ENCODE data around the gene NPL. TPM values are rescaled to one million over a fixed set of nuclear protein-coding genes. Genes with fewer than 3 reads are reported as not detected.

NPL gene
- total RNA-seq, 1 experiment from 2014 or later, result 2.8 TPM

- DNase-seq (ENCODE audit: low read depth), result no peak
Observed at GRCh38 chr1:182816863-182817262, 27.3 kb downstream of the NPL start.

- DNase-seq (ENCODE audit: low read depth), result no peak
Observed at GRCh38 chr1:182817802-182818201, 28.2 kb downstream of the NPL start.

- DNase-seq (ENCODE audit: low read depth), result no peak
Observed at GRCh38 chr1:182823220-182823619, 33.6 kb downstream of the NPL start.

GRCh38 chr1:182826892-182827291, 37.3 kb downstream of the NPL start:
- no peak for DNase-seq (ENCODE audit: low read depth)

- DNase-seq (ENCODE audit: low read depth), result no peak
Observed at GRCh38 chr1:182829285-182829932, 39.8 kb downstream of the NPL start.

- DNase-seq (ENCODE audit: low read depth), result peak; percentile 34
Observed at GRCh38 chr1:182833271-182833670, 43.7 kb downstream of the NPL start.

- no peak for DNase-seq (ENCODE audit: low read depth)
Observed at GRCh38 chr1:182834326-182834725, 44.8 kb downstream of the NPL start.

GRCh38 chr1:182835806-182836205, 46.2 kb downstream of the NPL start:
- DNase-seq (ENCODE audit: low read depth), result peak; percentile 12

GRCh38 chr1:182839209-182840066, 49.9 kb downstream of the NPL start, which contains the start of gene DHX9:
Gene DHX9, plus strand, starts transcription at chr1:182839347. Its CDS starts 3,220 bp downstream, at chr1:182842567.
- DNase-seq (ENCODE audit: low read depth), result peak; percentile 95

GRCh38 chr1:182841368-182841988, 51.9 kb downstream of the NPL start:
- DNase-seq (ENCODE audit: low read depth), result no peak

- no peak for DNase-seq (ENCODE audit: low read depth)
Observed at GRCh38 chr1:182842265-182842664, 52.7 kb downstream of the NPL start.

GRCh38 chr1:182845379-182845778, 55.8 kb downstream of the NPL start:
- DNase-seq (ENCODE audit: low read depth), result no peak

- no peak for DNase-seq (ENCODE audit: low read depth)
Observed at GRCh38 chr1:182845894-182846293, 56.3 kb downstream of the NPL start.

GRCh38 chr1:182847105-182847504, 57.5 kb downstream of the NPL start:
- DNase-seq (ENCODE audit: low read depth), result no peak

GRCh38 chr1:182848736-182849135, 59.2 kb downstream of the NPL start:
- no peak for DNase-seq (ENCODE audit: low read depth)

- DNase-seq (ENCODE audit: low read depth), result no peak
Observed at GRCh38 chr1:182850319-182850718, 60.7 kb downstream of the NPL start.

GRCh38 chr1:182851825-182852224, 62.3 kb downstream of the NPL start:
- DNase-seq (ENCODE audit: low read depth), result no peak

- DNase-seq (ENCODE audit: low read depth), result no peak
Observed at GRCh38 chr1:182855911-182856310, 66.3 kb downstream of the NPL start.

GRCh38 chr1:182857212-182857611, 67.6 kb downstream of the NPL start:
- no peak for DNase-seq (ENCODE audit: low read depth)

- no peak for DNase-seq (ENCODE audit: low read depth)
Observed at GRCh38 chr1:182860658-182861057, 71.1 kb downstream of the NPL start.

- DNase-seq (ENCODE audit: low read depth), result no peak
Observed at GRCh38 chr1:182861994-182862393, 72.4 kb downstream of the NPL start.

- DNase-seq (ENCODE audit: low read depth), result no peak
Observed at GRCh38 chr1:182862827-182863226, 73.3 kb downstream of the NPL start.

GRCh38 chr1:182863940-182864339, 74.4 kb downstream of the NPL start:
- no peak for DNase-seq (ENCODE audit: low read depth)

Measured in Daoy (cell line).